ENCODE measurements around the gene ACSF2.

ACSF2 gene

DNA sequence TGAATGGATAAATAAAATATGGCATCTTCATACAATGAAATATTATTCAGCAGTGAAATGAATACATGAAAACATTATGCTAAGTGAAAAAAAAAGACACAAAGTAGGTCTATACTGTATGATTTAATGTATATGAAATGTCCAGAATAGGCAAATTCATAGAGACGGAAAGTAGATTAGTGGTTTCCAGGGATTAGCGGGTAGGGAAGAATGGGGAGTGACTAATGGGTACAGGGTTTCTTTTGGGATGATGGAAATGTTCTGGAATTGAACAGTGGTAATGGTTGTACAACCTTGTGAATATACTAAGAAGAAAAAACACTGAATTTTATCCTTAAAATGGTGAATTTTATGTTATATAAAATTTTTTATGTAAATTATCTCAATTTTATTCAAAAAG is 73.7 kb downstream of the ACSF2 start:
- Histone ChIP-seq H3K4me3 (ENCODE audit: low read depth, low read length) (no peak overlapping the region), H3K9ac (no peak overlapping the region), H3K27ac (no peak overlapping the region), H3K36me3 (ENCODE audit: control insufficient read depth, insufficient read depth, low read length) (no peaks in the 10 kb centered on the region), H3K4me2 (ENCODE audit: low read length) (no peak overlapping the region), H2AFZ (no peak overlapping the region), H3K4me1 (peaks cover 7% of the 10 kb centered on the region), H3K79me2 (no peaks in the 10 kb centered on the region), H3K27me3 (ENCODE audit: control insufficient read depth, insufficient read depth, low read length) (no peaks in the 10 kb centered on the region), H3K9me3 (ENCODE audit: control insufficient read depth, low read length) (no peaks in the 10 kb centered on the region)
- TF ChIP-seq, protein P1, sequence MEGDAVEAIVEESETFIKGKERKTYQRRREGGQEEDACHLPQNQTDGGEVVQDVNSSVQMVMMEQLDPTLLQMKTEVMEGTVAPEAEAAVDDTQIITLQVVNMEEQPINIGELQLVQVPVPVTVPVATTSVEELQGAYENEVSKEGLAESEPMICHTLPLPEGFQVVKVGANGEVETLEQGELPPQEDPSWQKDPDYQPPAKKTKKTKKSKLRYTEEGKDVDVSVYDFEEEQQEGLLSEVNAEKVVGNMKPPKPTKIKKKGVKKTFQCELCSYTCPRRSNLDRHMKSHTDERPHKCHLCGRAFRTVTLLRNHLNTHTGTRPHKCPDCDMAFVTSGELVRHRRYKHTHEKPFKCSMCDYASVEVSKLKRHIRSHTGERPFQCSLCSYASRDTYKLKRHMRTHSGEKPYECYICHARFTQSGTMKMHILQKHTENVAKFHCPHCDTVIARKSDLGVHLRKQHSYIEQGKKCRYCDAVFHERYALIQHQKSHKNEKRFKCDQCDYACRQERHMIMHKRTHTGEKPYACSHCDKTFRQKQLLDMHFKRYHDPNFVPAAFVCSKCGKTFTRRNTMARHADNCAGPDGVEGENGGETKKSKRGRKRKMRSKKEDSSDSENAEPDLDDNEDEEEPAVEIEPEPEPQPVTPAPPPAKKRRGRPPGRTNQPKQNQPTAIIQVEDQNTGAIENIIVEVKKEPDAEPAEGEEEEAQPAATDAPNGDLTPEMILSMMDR (IDR thresholded peaks at IDR 0.05) = no peak

DNA sequence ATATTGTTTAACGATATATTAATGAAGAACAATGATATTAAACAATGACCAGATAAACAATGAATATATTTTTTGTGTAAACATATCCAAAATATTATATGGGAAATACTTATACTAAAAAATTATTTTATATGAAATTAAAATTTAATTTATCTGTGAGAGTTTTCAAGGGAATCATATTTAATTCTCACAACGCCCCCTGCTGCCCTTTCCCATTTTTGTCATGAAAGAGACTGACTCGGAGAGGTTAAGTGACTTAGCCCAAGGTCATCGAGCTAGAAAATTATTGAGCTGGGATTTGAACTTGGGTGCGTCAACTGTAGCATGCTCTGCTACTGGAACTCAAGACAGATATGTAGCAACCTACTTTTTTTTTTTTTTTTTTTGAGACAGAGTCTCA is 75.0 kb downstream of the ACSF2 start:
- Histone ChIP-seq H3K79me2 (no peaks in the 10 kb centered on the region), H3K4me2 (ENCODE audit: low read length) (no peak overlapping the region)
- TF ChIP-seq, protein P1 (IDR thresholded peaks at IDR 0.05) = peak; percentile 39

DNA sequence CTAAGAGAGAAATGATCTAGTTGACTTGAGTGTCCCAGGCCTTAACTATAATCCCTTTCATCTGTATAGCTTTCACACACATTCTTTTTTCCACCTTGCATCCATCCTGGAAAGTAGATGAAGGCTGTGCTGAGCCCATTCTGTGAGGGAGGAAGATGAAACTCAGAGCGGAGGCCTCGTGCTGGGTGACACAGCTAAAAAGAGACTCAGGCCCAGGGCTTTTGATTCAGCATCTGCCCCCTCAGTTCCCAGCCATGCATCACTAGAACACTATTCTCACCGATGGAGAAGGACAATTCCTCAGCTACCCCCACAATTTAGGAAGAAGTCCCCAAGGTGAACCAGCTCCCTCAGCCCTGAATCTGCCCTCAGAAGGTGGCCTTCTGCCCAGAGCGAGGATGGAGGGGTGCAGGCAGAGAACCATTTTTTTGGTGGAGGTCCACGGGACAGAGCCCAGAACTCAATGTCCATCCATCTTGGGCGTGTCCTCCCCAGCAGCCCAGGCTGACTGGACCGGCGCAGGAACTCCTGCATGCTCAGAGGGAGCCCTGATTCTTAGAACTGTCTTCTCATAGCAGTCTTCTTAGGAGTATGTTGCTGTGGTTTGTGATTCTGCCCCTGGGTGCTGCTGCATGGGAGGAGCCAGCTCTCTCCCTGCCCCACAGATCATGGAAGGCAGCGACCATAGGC is 76.4 kb downstream of the ACSF2 start:
- Histone ChIP-seq H3K4me3 (ENCODE audit: low read depth, low read length) (no peak overlapping the region), H3K4me2 (ENCODE audit: low read length) (no peak overlapping the region), H2AFZ (no peak overlapping the region), H3K9ac (no peak overlapping the region), H3K4me1 (peaks cover 8% of the 10 kb centered on the region), H3K27me3 (ENCODE audit: control insufficient read depth, insufficient read depth, low read length) (no peaks in the 10 kb centered on the region), H3K36me3 (ENCODE audit: control insufficient read depth, insufficient read depth, low read length) (no peaks in the 10 kb centered on the region), H3K9me3 (ENCODE audit: control insufficient read depth, low read length) (no peaks in the 10 kb centered on the region), H3K79me2 (no peaks in the 10 kb centered on the region), H3K27ac (no peak overlapping the region)
- TF ChIP-seq, protein P1 (IDR thresholded peaks at IDR 0.05) = no peak

More for the DNA sequence above, 75.0 kb downstream of the ACSF2 start:
- no peaks in the 10 kb centered on the region for H3K27me3 ChIP-seq (ENCODE audit: control insufficient read depth, insufficient read depth, low read length)
- peaks cover 7% of the 10 kb centered on the region for H3K4me1 ChIP-seq
- H3K9me3 ChIP-seq (ENCODE audit: control insufficient read depth, low read length) = no peaks in the 10 kb centered on the region
- H3K27ac ChIP-seq = no peak overlapping the region
- no peak overlapping the region for H3K9ac ChIP-seq
- no peak overlapping the region for H3K4me3 ChIP-seq (ENCODE audit: low read depth, low read length)
- H2AFZ ChIP-seq = no peak overlapping the region
- no peaks in the 10 kb centered on the region for H3K36me3 ChIP-seq (ENCODE audit: control insufficient read depth, insufficient read depth, low read length)

DNA sequence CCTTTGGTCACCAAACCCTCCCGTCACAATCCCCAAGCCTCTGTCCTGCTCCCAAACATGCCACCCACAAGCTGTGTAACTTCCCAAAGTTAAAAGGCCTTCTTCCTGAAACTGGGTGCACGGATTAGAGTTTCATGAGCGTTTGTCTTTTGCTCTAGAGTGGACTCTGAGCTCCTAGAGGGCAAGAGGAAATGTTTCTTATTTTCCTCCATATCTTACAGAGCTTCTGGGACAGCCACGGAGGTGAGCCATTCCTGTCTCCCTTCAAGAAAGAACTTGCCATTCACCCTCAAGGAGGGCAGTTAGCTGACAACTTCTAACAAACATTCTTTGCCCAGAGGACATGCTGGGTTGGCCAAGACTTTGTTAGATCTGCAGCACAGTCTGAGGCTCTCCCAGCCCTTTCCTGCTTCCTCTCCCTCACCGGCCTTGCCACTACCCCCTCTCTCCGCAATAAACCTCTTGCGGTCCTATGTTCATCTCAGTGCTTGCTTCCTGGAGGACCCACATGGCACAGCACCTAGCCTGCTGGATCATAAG is 79.6 kb downstream of the ACSF2 start:
- Histone ChIP-seq H2AFZ (no peak overlapping the region), H3K9me3 (ENCODE audit: control insufficient read depth, low read length) (no peaks in the 10 kb centered on the region), H3K4me3 (ENCODE audit: low read depth, low read length) (no peak overlapping the region), H3K9ac (no peak overlapping the region), H3K79me2 (no peaks in the 10 kb centered on the region), H3K27ac (no peak overlapping the region), H3K4me2 (ENCODE audit: low read length) (no peak overlapping the region), H3K27me3 (ENCODE audit: control insufficient read depth, insufficient read depth, low read length) (no peaks in the 10 kb centered on the region), H3K36me3 (ENCODE audit: control insufficient read depth, insufficient read depth, low read length) (no peaks in the 10 kb centered on the region), H3K4me1 (peaks cover 26% of the 10 kb centered on the region)
- TF ChIP-seq, protein P1 (IDR thresholded peaks at IDR 0.05) = no peak

DNA sequence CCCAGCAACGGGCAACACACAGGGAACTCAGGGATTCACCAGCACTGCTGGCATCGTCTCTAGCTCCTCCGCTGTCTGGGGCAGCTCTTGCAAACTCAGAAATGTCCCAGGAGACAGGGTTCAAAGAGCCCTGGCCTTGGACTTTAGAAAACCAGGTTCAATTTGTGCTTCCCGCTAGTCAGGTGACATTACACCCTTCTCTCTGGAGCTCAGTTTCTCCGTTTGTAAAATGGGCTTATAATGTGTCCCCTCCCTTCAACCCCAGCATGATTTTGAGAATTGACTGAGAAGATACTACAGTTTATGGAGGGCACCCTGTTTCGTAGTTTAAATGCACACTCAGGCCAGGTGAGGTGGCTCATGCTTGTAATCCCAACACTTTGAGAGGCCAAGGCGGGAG is 80.3 kb downstream of the ACSF2 start:
- Histone ChIP-seq H3K9ac (no peak overlapping the region), H3K36me3 (ENCODE audit: control insufficient read depth, insufficient read depth, low read length) (no peaks in the 10 kb centered on the region), H3K4me1 (peaks cover 29% of the 10 kb centered on the region), H3K27ac (no peak overlapping the region), H3K79me2 (no peaks in the 10 kb centered on the region), H3K4me2 (ENCODE audit: low read length) (no peak overlapping the region), H3K4me3 (ENCODE audit: low read depth, low read length) (no peak overlapping the region), H2AFZ (no peak overlapping the region), H3K9me3 (ENCODE audit: control insufficient read depth, low read length) (no peaks in the 10 kb centered on the region), H3K27me3 (ENCODE audit: control insufficient read depth, insufficient read depth, low read length) (no peaks in the 10 kb centered on the region)
- TF ChIP-seq, protein P1 (IDR thresholded peaks at IDR 0.05) = no peak

Data from parathyroid adenoma (tissue), 2 donors.